ENCODE results near the gene HOXC9. TPM values are rescaled to one million over a fixed set of nuclear protein-coding genes. Genes with fewer than 3 reads are reported as not detected.
A peak's percentile ranks its signal among the peaks of the same experiment; 100 is the strongest.

Gene HOXC9
- total and polyA plus RNA-seq, 9 of the 15 experiments (the other 6 are each of a cell fraction or from before 2014, with no cell fraction given): 1.1 to 10.5 (median 9.3) TPM

DNA sequence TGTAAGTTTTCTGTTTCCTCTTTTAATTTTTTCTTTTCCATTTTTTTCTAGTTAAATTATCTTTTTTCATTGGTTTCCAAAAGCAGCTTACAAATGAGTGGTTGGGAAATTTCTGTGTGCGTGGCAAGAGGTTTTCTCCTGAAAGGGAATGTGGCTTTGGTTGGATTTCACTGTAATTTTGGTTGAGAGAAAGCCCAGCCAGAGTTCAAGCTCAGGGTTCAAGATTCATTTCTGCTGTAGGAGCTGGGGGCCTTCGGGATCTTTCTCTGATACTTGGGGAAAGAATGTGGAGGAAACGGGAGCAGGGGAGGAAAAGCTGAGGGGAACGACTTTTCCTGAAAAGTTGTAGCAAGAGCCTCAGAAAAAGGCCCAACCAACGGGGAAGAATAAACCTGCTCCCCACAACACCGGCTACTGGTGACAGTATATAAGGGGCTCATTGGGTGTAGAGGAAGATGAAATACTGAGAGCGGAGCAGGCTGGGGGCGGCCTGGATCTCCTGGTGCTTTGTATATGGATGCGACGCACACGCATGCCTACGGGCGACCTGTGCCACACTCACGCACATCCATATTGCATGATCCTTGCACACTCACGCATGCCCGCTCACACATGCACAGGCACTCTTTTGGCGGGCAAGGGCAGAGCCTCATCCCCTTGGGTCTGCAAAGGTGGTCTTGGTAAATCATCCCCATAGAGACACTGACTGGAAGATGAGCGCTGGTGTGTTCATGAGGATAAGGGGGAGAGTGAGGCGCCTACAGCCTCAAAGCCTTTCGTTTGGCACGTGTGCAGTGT, 13.1 kb upstream of the HOXC9 start:
- Histone ChIP-seq H3K27me3 (ENCODE audit: control insufficient read depth in 2 of 2, insufficient read depth in 2 of 2, low read length in 2 of 2) (peaks cover 6 to 25% of the 10 kb centered on the region in 2 experiments; a peak in 3 of 5 replicates), H3K9me3 (replicated peaks; ENCODE audit: control insufficient read depth, insufficient read depth, low read depth, low read length) (no peaks in the 10 kb centered on the region), H2AFZ (ENCODE audit: low read depth, low read length) (no peak overlapping the region; the same call in 1 of the 2 replicates), H4K20me1 (replicated peaks; ENCODE audit: control insufficient read depth, insufficient read depth, low read length) (no peaks in the 10 kb centered on the region), H3K36me3 (ENCODE audit: control insufficient read depth, insufficient read depth, low read length) (no peaks in the 10 kb centered on the region), H3K4me1 (replicated peaks in 1 of 2; ENCODE audit: control insufficient read depth in 2 of 2, insufficient read depth in 2 of 2, low read length in 2 of 2) (peaks cover 35 to 52% of the 10 kb centered on the region in 2 experiments), H3K4me3 (no peak overlapping the region), H3K79me2 (ENCODE audit: control insufficient read depth, insufficient read depth, low read length) (no peaks in the 10 kb centered on the region), H3K9me1 (ENCODE audit: control insufficient read depth, insufficient read depth, low read length) (no peaks in the 10 kb centered on the region), H3K9ac (ENCODE audit: insufficient read depth in 1 of 2, low read depth in 2 of 2, low read length in 2 of 2) (no peak overlapping the region), H3K4me2 (ENCODE audit: insufficient read depth, low read length) (no peak overlapping the region), H3K27ac (ENCODE audit: extremely low read depth, low read depth, low read length) (no peak overlapping the region)
- BruUV-seq (replicated peaks): no TSS peak
- ChIA-PET CTCF (ENCODE audit: low intra/inter-chr PET ratio) (interaction anchor here (3.9 kb wide), 1 partner anchor 17 kb away, joined by 26 read pairs; no protein-coding TSS in a partner anchor), POLR2A (interaction anchor here (0.5 to 3.2 kb wide), 6 partner anchors 9 to 138 kb away, joined by 3 to 43 read pairs (median 4); partner anchors contain the start of gene HOXC9)
- 68% methylated on average over 21 of the region's 21 CpGs for WGBS (ENCODE audit: insufficient coverage, low coverage, missing lambda C conversion rate)
- FAIRE-seq: peak; percentile 15
- TF ChIP-seq YBX1 (IDR thresholded peaks at IDR 0.05): no peak
- TF ChIP-seq, protein P1, sequence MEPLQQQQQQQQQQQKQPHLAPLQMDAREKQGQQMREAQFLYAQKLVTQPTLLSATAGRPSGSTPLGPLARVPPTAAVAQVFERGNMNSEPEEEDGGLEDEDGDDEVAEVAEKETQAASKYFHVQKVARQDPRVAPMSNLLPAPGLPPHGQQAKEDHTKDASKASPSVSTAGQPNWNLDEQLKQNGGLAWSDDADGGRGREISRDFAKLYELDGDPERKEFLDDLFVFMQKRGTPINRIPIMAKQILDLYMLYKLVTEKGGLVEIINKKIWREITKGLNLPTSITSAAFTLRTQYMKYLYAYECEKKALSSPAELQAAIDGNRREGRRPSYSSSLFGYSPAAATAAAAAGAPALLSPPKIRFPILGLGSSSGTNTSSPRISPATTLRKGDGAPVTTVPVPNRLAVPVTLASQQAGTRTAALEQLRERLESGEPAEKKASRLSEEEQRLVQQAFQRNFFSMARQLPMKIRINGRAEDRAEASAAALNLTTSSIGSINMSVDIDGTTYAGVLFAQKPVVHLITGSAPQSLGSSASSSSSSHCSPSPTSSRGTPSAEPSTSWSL (CRISPR knock-in tag; IDR thresholded peaks at IDR 0.05; ENCODE audit: borderline replicate concordance): 0 out of 2 replicates have a peak, but pooled peaks have one; percentile 29
- DNase-seq (ENCODE audit: extremely low read depth in 1 of 4, low spot score in 3 of 4): no peak
- in situ Hi-C loops (cut with MboI): loop anchor here (5.0 to 10.0 kb wide), 2 partner anchors 215 to 378 kb away; partner anchors contain the start of gene GPR84
- ATAC-seq: no peak
- intact Hi-C loops (cut with micrococcal nuclease): loop anchor here (10.0 kb wide), 1 partner anchor 378 kb away; the partner anchor contains the start of gene GPR84
